GM18520 (cell line): ENCODE data around the gene TBX5.

ENCODE experiments used
- ATAC-seq: cut with Tn5 transposase; IDR thresholded peaks from one replicate; pipeline ENCODE4 v1.9.1; 2021; ENCODE audit not compliant: unreplicated experiment

Gene TBX5

DNA sequence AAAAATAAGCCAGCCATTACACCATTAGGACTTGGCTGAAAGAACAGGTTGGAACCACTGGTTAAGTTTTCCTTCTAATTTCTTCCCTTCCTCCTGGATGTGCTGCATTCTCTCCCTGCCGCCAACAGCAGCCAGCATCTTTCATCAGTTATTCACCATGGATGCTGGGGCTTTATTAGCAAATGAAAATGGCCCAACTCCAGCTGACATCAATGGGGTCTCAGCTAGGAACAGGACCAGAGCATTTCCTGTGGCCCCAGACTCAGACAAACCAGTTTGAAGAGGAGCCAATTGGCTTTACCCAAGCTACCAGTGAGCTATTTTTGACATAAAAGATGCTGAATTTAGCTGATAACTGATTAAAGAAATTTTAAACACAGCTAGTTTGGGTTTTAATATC, 26.0 kb upstream of the TBX5 start:
- ATAC-seq = no peak

DNA sequence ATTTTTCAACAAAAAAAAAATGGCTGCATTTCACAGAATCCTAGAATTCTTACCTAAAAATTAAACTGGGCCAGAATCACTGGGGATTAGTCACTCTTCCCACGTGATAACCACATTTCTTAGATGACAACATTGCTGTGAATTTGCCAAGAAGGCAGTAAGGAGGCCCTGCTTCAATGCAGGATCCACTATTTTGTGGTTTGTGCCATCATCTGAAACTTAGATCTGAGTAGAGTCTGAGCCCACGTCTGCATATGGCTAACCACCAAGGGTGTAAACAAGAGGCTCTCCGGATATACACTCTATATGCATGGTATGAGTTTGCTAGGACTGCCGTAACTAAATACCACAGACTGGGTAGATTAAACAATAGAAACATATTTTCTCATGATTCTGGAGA, 24.4 kb upstream of the TBX5 start:
- ATAC-seq = no peak

DNA sequence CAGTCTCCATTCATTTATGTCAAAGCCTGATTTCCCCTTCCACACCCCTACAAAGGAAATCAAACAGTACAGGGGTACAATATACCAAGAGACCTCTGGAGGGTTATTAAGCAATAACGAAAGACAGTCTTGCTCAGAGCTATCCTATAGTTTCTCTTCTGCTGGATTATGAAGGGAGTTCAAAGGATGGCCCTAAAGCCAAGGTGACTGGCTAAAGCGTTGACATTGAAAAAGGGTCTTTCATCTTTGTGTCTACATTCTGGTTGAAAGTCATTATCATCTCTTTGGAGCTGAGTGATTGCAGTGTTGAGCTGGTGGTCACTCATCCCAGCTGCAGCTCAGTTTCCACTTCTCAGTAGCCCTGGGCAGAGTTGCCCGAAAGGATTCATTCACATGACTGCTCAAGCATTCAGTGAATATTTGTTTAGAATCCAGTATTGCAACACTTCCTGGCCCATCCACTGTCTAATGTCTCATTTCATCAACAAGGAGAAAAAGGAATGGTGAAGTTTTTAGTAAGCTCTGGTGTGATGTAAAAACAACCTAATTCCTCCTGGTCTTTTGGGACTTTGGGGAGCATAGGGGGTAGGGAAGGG, 19.2 kb upstream of the TBX5 start:
- no peak for ATAC-seq

DNA sequence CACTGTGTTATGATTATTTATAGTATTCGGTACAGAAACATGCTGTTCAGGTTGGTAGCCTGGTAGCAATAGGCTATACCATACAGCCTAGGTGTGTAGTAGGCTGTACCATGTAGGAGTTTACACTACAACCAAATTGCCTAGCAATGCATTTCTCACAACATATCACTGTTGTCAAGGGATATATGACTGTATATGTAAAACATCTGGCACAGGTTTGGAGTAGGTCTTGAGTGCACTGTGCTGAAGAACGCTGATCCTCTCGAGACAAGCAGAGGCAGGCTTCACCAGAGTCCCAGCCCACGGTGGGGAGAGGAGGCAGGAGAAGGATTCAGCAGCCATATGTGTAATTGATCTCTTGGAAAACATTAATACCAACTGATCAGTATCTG, 15.0 kb upstream of the TBX5 start:
- no peak for ATAC-seq

DNA sequence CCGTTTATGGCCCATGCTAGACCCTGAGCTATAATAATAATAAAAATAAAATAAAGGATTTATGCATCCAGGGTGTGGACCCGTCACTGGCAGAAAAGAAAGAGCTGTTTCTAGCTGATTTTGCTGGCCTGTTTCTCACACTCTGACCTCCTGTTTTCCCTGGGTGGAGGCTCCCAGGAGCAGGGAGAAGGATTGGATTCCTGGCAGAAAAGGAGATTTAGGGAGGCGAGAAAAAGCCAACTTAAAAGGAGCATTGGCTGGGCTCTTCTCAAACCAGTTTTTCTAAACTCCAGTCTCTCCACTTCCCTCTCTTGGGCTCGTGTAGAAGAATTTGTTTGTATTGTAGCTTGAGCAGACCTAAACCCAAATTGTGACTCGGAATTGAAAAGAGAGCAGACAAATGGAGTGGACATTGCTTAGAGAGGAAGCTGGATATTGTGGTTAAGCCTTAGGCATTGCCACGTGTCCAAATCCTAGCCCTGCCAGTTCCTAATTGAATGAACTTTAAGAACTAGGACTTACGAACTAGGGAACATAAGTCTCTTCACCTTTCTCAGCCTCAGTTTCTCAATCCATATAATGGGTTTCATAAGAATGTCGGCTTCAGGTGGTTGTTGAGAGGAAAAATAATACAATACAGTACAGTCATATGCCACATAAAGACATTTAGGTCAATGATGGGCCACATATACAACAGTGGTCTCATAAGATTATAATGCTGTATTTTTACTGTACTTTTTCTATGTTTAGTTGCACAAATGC, 14.4 kb upstream of the TBX5 start:
- ATAC-seq = no peak

DNA sequence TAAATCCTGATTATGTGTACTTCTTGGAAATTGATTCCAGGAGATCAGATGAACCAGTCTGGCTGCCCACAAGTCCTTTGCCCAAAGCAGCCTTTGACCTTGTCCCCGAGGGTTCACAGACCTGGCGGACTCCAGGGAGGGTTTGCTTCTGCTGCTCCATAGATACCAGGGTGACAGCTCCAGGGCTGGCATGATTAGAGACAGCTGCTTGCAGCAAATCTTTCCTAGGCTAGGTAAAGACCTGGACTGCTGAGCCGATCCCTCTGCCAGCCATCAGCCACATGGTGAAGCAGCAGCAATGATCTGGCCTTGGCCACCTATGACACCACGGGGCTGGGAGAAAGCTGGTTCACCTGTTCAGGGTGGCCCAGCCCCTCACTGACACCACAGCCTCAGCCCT, 10.1 kb upstream of the TBX5 start:
- ATAC-seq = no peak

DNA sequence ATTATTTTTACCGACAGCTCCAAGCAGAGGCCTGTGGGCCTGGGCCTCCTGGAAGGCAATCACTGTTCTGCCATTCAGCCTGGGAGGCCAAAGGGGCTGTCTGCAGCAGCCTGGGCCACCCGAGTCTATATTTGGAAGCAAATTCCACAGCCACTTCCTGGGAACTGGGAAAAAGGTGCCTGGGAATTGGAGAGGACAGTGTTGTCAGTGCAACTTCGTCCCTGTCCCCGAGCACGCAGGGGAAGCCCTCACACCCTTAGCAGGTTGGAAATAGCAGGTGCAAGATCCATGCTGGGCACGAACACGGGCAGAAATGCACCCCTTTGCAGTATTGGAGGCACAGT, 9.6 kb upstream of the TBX5 start:
- no peak for ATAC-seq

DNA sequence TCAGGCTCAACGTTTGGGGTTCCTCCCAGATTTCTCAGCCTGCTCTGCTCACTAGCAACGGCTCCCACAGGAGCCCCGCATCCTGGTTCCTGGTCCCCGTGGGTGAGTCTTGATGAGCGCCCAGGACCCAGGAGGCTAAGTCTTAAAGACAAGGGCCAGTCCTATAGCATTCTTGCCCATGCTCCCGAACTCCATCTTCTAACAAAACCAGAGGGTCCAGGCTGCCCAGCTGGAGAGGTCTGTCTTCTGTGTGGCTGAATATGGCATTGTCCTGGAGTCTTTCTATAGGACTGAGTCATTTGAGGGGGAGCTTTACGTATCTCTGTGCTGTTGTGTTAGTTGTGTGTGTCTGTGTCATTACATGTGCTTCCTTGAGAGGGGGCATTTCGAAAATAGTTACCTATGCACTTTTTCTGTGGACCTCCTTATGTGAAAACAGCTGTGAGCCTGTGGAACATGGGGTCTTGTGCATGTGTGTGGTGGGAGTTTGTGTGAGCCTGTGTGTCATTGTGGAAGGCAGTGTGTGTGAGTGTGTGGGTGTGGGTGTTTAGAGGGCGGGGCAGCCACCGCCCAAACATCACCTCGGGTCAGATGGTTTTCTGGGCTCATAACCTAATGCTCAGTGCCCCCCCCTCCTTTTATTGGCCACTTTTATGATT, 9.1 kb upstream of the TBX5 start:
- no peak for ATAC-seq

DNA sequence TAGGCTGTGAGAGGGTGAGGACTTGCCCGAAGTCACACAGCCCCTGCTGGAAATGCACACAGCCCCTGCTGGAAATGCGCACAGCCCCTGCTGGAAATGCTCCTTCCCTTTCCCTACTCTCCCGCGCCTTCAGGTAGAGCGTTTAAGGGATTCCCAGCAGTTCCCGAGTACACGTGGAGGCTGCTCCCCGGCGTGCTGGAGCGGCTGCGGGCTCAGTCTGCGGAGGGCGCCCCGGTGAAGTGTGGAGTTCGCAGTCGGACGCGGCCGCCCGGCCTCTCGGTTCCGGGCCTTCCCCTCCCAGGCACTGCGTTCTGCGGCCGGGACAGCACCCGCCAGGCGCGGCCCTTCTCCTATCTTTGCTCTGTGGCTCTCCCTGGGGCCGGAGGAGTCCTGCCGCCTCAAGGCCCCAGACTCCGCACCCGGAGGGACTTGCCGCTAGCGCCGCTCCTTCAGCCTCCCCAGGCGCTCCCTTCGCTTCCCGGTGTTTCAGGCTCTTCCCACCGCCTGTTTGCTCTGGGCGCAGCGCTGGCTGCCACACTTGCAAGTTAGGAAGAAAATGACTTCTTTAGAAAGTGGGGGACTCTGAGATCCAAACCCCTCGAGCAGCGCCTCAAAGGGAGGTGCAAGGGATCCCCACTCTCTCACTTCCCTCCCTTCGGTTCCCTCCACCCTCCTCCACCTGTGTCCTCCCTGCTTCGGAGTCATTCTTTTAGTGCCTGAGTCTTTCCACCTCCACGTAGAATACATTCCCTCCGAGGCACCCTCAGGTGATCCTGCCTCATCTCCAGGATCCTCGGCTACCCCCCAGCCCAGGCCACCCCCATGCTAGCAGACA, 8.3 kb upstream of the TBX5 start:
- ATAC-seq = no peak

DNA sequence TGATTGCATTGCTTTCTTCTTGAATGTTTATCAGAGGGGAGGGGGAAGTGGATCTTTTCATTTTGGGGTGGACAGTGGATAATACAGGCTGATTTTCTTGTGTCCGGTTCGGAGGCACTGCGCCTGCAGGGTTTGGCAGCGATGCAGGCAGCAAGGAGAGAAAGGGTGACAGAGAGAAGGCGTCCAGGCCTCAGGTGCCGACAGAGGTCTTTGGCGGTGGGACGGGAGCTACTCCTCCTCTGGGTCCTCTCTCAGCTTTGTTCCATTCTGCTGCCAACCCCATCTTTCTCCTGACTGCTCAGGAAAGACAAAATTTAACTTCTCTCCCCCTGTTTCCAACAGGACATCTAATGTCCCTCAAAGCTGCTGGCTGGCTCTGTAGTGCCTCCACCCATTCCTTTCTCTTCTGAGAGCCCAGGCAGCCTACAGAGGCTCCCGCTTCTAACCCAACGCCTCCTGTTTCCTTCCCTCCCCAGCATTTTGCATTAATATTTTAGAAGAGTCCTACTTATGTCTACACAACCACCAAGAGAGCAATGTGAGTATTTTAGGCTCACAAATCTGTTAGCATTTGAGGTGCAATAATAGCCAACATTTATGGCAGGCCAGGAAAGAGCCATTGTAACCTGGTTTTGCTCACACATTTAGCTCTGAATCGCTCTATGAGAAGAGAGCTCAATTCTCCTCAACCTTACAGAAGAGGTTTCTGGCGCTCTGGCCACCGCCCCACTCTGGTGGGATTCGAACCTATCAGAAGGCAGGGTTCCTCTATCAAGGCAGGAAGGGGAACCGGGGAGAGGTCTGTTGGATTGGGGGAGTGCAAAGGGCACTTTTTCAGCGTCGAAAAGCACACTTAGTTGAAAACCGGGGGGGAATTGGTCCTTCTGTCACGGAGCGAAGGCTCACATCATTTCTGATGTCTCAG, 7.1 kb upstream of the TBX5 start:
- no peak for ATAC-seq

DNA sequence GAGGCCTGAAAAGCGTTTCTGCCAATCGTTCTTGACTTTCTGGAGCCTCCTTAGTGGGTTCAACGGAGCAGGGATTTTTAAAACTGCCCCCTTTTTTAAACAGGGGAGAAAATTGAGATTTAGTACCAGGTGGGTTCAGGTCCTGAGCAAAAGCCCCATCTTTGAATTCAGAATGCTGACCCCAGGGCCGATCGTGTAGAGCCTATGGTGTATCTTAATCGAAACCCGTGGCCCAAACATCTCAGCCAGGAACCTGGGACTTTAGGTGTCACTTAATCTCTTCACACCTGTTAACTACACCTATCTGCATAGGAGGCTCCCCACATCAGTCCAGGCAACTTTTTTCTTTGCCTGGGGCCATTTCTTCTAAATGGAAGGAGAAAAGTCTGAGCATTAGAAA, 6.4 kb upstream of the TBX5 start:
- no peak for ATAC-seq

DNA sequence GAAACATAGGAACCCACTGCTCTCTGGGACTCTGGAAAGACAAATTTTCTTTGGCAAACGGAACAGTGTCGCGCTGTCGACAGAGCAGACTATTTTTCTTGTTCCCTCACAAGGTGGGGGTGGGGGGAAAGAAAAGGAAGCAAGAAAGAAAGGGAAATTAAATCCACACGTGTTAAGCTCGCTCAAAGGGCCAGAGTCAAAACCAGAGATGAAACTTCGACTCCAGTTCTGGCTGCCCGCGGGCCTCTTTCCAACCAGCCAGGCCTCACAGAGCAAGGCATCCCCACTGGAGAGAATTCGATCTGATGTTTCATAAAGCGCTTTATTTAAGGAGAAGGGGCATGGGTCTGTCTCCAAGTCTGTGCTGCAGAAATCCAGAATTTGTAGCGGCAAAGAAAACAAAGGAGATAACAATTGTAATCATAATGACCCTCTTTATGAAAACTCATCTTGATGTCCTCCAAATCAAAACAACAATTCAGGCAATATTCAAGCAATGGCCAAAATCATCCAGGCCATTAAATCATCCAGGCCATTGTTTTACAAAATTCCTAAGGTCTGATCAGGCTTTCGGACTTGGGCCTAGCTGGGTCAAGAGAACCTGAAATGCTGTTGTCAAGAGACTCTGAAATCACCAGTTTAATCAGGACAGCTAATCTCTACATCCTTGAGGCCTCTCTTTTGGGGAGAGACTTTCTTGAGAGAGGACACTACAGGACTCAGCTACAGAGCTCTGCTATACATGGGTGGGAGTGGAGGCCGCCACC, 5.3 kb upstream of the TBX5 start:
- ATAC-seq = no peak

DNA sequence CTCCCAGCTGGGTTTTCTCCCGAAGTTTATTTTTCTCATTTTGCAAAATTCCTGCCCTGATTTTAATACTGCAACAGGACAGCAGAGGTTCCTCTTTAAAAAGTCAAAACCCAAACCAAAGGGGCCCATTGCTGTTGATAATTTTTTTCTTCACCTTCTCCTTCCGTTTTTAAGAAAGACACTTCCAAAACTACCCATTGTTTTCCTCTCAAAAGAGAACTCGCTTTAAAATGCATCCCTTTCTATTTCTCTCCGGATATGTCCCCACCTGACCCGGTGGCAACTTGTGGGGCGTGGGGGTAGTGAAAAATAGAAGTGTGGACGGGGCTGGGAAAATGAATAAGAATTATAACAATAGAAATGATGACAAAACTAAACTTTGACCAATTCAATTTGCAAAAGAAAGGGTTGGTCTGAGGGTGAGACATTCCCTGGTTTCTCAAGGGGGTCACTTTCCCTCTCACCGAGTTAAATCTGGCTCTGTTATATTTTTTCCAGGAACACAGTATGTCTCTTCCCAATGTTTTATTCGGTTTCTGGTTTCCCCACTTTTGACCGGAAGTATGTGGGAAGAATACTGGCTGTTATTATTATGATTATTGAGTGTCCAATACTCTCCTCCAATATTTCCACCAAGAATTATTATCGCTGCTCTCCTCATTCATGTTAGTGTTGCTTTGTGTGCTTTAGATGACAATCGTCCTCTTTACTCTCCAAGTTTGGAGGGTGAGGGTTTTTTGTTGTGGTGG, 4.1 kb upstream of the TBX5 start:
- ATAC-seq = no peak

DNA sequence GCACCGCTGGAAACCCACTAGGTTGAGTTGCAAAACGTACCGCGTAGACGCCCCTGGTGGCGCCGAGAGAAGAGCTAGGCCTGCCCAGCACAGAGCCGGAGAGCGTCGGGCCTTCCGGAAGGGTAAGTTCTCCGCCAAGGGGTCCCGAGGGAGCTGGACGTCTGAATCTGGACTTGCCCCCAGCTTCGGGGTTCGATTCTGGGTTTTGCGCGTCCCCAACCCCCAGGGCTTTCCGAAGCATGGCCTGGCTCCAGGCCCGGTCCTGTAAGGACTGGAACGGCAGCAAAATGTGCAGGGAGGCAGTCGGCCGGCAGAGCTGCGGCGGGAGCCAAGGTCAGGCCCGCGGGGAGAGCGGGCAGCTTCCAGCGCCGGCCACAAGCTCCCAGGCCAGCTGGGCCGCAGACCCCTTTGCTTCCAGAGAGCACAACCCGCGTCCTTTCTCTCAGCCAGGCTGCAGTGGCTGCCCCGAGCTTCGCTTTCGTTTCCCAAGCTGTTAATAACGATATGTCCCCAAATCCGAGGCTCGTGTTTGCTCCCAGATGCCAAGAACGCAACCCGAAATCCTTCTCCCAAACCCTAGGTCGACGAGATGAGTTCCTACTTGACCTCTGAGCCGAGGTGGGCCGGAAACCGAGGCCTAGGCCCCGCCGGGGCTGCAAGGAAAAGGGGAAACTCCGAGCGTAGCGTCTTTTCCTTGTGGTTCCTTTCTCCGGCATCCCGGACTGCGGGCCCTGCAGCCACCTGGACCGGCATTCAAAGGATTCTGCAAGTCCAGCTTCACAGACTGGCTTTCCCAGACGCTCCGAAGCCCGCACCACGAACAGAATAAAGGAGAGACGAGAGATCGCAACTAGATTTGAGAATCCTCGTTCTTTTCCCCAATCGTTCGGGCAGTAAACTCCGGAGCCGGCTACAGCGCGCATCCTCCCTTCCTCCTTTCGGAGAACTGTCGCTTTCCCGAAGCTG, 3.2 kb upstream of the TBX5 start:
- ATAC-seq = no peak

DNA sequence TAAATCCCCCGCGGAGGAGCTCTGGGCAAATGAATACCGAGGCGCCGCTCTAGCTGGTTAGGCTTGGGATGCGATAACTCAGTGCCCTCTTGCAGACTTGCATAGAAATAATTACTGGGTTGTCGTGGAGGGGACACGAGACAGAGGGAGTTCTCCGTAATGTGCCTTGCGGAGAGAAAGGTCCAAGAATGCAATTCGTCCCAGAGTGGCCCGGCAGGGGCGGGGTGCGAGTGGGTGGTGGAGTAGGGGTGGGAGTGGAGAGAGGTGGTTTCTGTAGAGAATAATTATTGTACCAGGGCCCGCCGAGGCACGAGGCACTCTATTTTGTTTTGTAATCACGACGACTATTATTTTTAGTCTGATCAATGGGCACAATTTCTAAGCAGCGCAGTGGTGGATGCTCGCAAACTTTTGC, 2.5 kb upstream of the TBX5 start:
- ATAC-seq = no peak

DNA sequence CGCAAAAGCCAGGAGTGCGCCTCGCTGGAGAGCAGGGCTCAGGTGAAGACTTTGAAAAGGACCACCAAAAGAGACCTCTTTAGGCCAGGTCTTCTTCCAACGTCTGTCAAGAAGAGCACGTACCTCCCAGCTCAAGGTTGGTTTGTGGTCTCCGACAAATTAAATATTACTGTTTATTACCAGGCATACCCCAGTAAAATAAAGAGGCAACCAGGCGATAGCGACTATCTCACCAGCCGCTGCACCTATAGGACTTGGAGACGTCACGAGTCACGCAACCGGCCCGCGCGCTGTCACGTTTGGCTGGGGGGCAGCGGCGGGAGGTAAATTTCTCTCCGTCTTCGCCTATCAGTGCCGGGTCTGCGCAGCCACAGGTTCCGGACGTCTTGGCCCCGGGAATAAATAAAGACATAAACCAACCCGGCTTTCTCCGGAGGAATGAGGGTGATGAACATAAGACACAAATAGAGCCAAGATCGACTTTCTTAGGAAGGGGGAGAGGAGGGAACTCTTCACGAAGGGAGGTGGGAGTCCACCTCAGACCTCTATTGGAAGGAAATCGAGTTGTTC, 2.0 kb upstream of the TBX5 start:
- ATAC-seq = no peak

DNA sequence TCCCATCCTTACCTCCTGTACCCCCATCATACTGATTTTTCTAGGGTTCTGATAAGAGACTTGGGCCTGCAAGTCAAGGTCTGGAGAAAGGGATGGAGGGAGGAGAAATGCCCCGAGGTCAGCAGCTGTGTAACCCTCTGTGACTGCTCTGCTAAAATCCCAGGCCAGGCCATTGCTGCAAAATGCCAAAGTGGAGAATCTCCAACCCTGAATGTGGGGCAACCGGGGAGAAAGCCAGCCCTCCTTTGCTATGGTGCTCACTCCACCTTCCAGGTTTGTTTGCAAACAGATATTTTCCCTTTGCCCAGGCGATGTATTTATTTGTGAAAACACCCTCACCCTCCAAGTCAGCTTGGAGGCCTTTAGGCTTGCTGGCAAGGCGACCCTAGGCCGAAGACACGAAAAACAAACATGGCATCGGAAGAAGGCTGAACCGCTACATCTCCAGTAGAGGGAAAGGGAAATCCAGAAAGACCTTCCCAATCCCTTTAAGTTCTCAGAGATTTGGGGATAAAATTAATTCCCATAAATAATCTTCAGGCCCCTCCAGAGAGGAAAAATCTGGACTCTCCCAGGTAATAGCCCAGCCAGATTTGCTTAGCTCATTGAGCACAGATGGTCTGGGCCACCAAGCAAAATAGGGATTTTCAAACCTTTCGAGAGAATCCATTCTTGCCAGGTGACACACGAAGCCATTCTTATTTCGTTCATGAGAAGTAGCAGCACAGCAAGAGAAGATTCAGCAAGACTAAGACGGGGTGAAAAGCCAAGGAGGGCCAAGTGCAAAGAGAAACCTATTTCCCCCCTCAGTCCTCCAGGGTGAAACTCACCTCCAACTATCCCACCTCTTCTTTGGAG, 1.3 kb upstream of the TBX5 start:
- no peak for ATAC-seq
